IMR-90 (cell line): ENCODE results near the gene LGALS9. TPM values are rescaled to one million over a fixed set of nuclear protein-coding genes. Genes with fewer than 3 reads are reported as not detected.

Experiments used
- ATAC-seq: fragments of 200-7000 bp; cut with Tn5 transposase; 2 replicates; pipeline ENCODE4 v1.9.1; 2020; ENCODE audit warnings: low read depth, mild to moderate bottlenecking, moderate library complexity
- BruUV-seq: library from RNA; stranded (reverse); fragments of 400-500 nt; replicated peaks from 2 replicates; lab custom pipeline; 2021; lab: Mats Ljungman, UMichigan
- CTCF ChIA-PET: fragments of 300-600 bp; formaldehyde crosslinking; extraction: SDS; loops from one replicate; lab custom pipeline; 2021; ENCODE audit warnings: antibody characterized with exemption; lab: Yijun Ruan, JAX
- POLR2A ChIA-PET: fragments of 300-600 bp; sonication (Branson Sonifier 250); formaldehyde crosslinking; loops from one replicate; lab custom pipeline; 2022; ENCODE audit warnings: antibody characterized with exemption; ENCODE audit not compliant: unreplicated experiment; lab: Charles Lee
- DNase-seq: peaks from one replicate; pipeline ENCODE4 v3.0.0; 2013
- H2AFZ ChIP-seq: replicated peaks from 2 replicates; pipeline ENCODE3; 2013; ENCODE audit warnings: low read length, mild to moderate bottlenecking; ENCODE audit not compliant: poor library complexity
- H2AK5ac ChIP-seq: 2 replicates; pipeline ENCODE4 v1.6.1; 2013; ENCODE audit warnings: low read depth, low read length, inconsistent platforms
- H2AK9ac ChIP-seq: replicated peaks from 2 replicates; pipeline ENCODE3; 2013; ENCODE audit warnings: mild to moderate bottlenecking, low read depth, low read length, moderate library complexity; ENCODE audit not compliant: poor library complexity
- H2BK120ac ChIP-seq: 2 replicates; pipeline ENCODE4 v1.6.1; 2013; ENCODE audit warnings: low read depth, low read length, inconsistent platforms
- H2BK15ac ChIP-seq: 3 replicates; pipeline ENCODE4 v1.6.1; 2013; ENCODE audit warnings: low read depth, low read length, inconsistent platforms
- H2BK20ac ChIP-seq: 2 replicates; pipeline ENCODE4 v1.6.1; 2013; ENCODE audit warnings: low read depth, mild to moderate bottlenecking, inconsistent platforms, low read length, moderate library complexity
- H2BK5ac ChIP-seq: 2 replicates; pipeline ENCODE4 v1.6.1; 2013; ENCODE audit warnings: mild to moderate bottlenecking, low read depth, low read length, inconsistent platforms; ENCODE audit not compliant: poor library complexity, severe bottlenecking
- H3K14ac ChIP-seq: replicated peaks from 2 replicates; pipeline ENCODE4 v1.6.1; 2013; ENCODE audit warnings: low read depth, low read length, inconsistent platforms
- H3K18ac ChIP-seq: 2 replicates; pipeline ENCODE4 v1.6.1; 2013; ENCODE audit warnings: low read depth, low read length, control low read depth
- H3K23ac ChIP-seq: 2 replicates; pipeline ENCODE4 v1.6.1; 2013; ENCODE audit warnings: low read depth, low read length, inconsistent platforms
- H3K27ac ChIP-seq: 2 replicates; pipeline ENCODE4 v1.5.1; 2013; ENCODE audit warnings: mild to moderate bottlenecking, control low read depth, low read length; ENCODE audit not compliant: insufficient read depth
- H3K27me3 ChIP-seq: 2 replicates; pipeline ENCODE4 v1.6.1; 2013; ENCODE audit warnings: low read length; ENCODE audit not compliant: control insufficient read depth, insufficient read depth
- H3K36me3 ChIP-seq: 2 replicates; pipeline ENCODE4 v1.6.1; 2013; ENCODE audit warnings: low read length, mixed read lengths; ENCODE audit not compliant: control insufficient read depth, insufficient read depth
- H3K4ac ChIP-seq: 2 replicates; pipeline ENCODE4 v1.6.1; 2013; ENCODE audit warnings: low read depth, low read length, inconsistent platforms
- H3K4me1 ChIP-seq: 2 replicates; pipeline ENCODE4 v1.6.1; 2013; ENCODE audit warnings: low read length, mixed read lengths; ENCODE audit not compliant: control insufficient read depth, insufficient read depth
- H3K4me2 ChIP-seq: 2 replicates; pipeline ENCODE4 v1.6.1; 2013; ENCODE audit warnings: low read depth, mild to moderate bottlenecking, control low read depth, low read length, moderate library complexity
- H3K4me3 ChIP-seq: 2 replicates; pipeline ENCODE4 v1.5.1; 2013; ENCODE audit warnings: low read depth, mild to moderate bottlenecking, control low read depth, low read length, moderate library complexity; ENCODE audit not compliant: insufficient read depth
- H3K56ac ChIP-seq: 2 replicates; pipeline ENCODE4 v1.6.1; 2013; ENCODE audit warnings: low read length, inconsistent platforms; ENCODE audit not compliant: insufficient read depth; ENCODE audit errors: extremely low read depth
- H3K79me1 ChIP-seq, 2 experiments: 2 replicates each; pipeline ENCODE4 v1.6.1; 2013; ENCODE audit warnings: low read length in 2 of 2, inconsistent platforms in 1 of 2, low read depth in 1 of 2
- H3K9ac ChIP-seq: 2 replicates; pipeline ENCODE4 v1.6.1; 2013; ENCODE audit warnings: low read depth, low read length, control low read depth
- H3K9me1 ChIP-seq: 2 replicates; pipeline ENCODE4 v1.6.1; 2013; ENCODE audit warnings: low read length, inconsistent platforms; ENCODE audit not compliant: insufficient read depth
- H3K9me3 ChIP-seq: 2 replicates; pipeline ENCODE4 v1.6.1; 2013; ENCODE audit warnings: low read length; ENCODE audit not compliant: control insufficient read depth, insufficient read depth
- H4K20me1 ChIP-seq: 2 replicates; pipeline ENCODE4 v1.6.1; 2013; ENCODE audit warnings: low read length, inconsistent platforms; ENCODE audit not compliant: insufficient read depth
- H4K5ac ChIP-seq: 2 replicates; pipeline ENCODE4 v1.6.1; 2013; ENCODE audit warnings: mild to moderate bottlenecking, low read depth, low read length, control low read depth
- H4K8ac ChIP-seq, 2 experiments: 2 replicates each; pipeline ENCODE4 v1.6.1; 2013; ENCODE audit warnings: low read depth in 2 of 2, low read length in 2 of 2, control low read depth in 1 of 2, inconsistent platforms in 1 of 2
- H4K91ac ChIP-seq: 2 replicates; pipeline ENCODE4 v1.6.1; 2013; ENCODE audit warnings: low read depth, low read length, inconsistent platforms; ENCODE audit not compliant: insufficient read depth
- WGBS, 2 experiments: methylation state at CpG; one replicate each; pipeline versions ENCODE4 v1.1.5 to v1.1.7; 2013; ENCODE audit warnings: missing lambda C conversion rate in 2 of 2; ENCODE audit not compliant: insufficient read length in 1 of 2; ENCODE audit errors: extremely low coverage in 2 of 2; 5-methylcytosine and 5-hydroxymethylcytosine counted together
- dilution Hi-C: fragments of 300-500 bp; cut with HindIII; formaldehyde crosslinking; loops from one replicate; pipeline ENCODE4 v1.14.3; 2018; ENCODE audit warnings: low sequenced_read_pairs; ENCODE audit not compliant: unreplicated experiment
- in situ Hi-C: fragments of 300-500 bp; cut with MboI; formaldehyde crosslinking; loops from 3 replicates; pipeline ENCODE4 v1.14.3; 2019; ENCODE audit warnings: low sequenced_read_pairs, inconsistent platforms, mixed read lengths
- intact Hi-C: fragments of 100-400 bp; cut with micrococcal nuclease; formaldehyde crosslinking; loops from 2 replicates; pipeline ENCODE4 v1.10.0; 2022
- polyA plus RNA-seq, 3 experiments: library from polyadenylated mRNA; depleted of rRNA; stranded (reverse); fragments of >200 nt; gene quantifications; 2 replicates each; pipeline ENCODE4 v1.2.3, GENCODE V29; 2012; ENCODE audit warnings: low replicate concordance in 1 of 3
- total RNA-seq: library from RNA; depleted of rRNA; stranded (reverse); fragments of >200 nt; gene quantifications from 2 replicates; pipeline ENCODE4 v1.2.3, GENCODE V29; 2012
- TF ChIP-seq, protein P1 (sequence below): conservative IDR thresholded peaks from 2 replicates; pipeline ENCODE4 v1.5.1; 2012; ENCODE audit warnings: mild to moderate bottlenecking, low read depth, low read length, improper control_type of control experiment

The LGALS9 gene
- total and polyA plus RNA-seq, 2 of the 4 experiments (the other 2 are of a cell fraction): 0.54 to 2.5 TPM

- H3K27me3 ChIP-seq: no peaks in the 10 kb centered on the region
- no peak overlapping the region for H4K8ac ChIP-seq
- no peak for DNase-seq
- no peak overlapping the region for H2BK5ac ChIP-seq
- in situ Hi-C loops: loop anchor here (10.0 kb wide), 1 partner anchor 349 kb away; no protein-coding TSS in a partner anchor
- H3K4ac ChIP-seq: no peak overlapping the region
- no peak overlapping the region for H2AK9ac ChIP-seq
- intact Hi-C loops: no loop called here
- no peak overlapping the region for H2AFZ ChIP-seq
- no peak for ATAC-seq
- no peak overlapping the region for H4K5ac ChIP-seq
- no TSS peak for BruUV-seq
- ChIA-PET POLR2A (no interaction called here), CTCF (no interaction called here)
- H4K20me1 ChIP-seq: no peaks in the 10 kb centered on the region
- H2BK120ac ChIP-seq: no peak overlapping the region
- no peak overlapping the region for H3K4me3 ChIP-seq
- no peak overlapping the region for H2BK20ac ChIP-seq
- H2BK15ac ChIP-seq: no peak overlapping the region
- no peak overlapping the region for H3K4me2 ChIP-seq
- no peak overlapping the region; the same call in 1 of the 2 replicates for H4K91ac ChIP-seq
- peaks cover 9 to 19% of the 10 kb centered on the region in 2 experiments; a peak in 3 of 4 replicates for H3K79me1 ChIP-seq
- H3K23ac ChIP-seq: no peak overlapping the region
- 100% methylated on average over 2 of the region's 3 CpGs; no CpG with 5 or more reads in 1 of the 2 experiments for WGBS, 2 experiments
- H3K36me3 ChIP-seq: peaks cover 91% of the 10 kb centered on the region
- no peaks in the 10 kb centered on the region for H3K9me3 ChIP-seq
- no peak overlapping the region for H2AK5ac ChIP-seq
- dilution Hi-C loops: no loop called here
- no peak overlapping the region for H3K14ac ChIP-seq
- H3K9me1 ChIP-seq: peaks cover 7% of the 10 kb centered on the region
- H3K56ac ChIP-seq: no peak overlapping the region
- no peak overlapping the region for H3K18ac ChIP-seq
- H3K27ac ChIP-seq: no peak overlapping the region
- H3K9ac ChIP-seq: no peak overlapping the region
- no peaks in the 10 kb centered on the region; the same call in 1 of the 2 replicates for H3K4me1 ChIP-seq
- TF ChIP-seq, protein P1, sequence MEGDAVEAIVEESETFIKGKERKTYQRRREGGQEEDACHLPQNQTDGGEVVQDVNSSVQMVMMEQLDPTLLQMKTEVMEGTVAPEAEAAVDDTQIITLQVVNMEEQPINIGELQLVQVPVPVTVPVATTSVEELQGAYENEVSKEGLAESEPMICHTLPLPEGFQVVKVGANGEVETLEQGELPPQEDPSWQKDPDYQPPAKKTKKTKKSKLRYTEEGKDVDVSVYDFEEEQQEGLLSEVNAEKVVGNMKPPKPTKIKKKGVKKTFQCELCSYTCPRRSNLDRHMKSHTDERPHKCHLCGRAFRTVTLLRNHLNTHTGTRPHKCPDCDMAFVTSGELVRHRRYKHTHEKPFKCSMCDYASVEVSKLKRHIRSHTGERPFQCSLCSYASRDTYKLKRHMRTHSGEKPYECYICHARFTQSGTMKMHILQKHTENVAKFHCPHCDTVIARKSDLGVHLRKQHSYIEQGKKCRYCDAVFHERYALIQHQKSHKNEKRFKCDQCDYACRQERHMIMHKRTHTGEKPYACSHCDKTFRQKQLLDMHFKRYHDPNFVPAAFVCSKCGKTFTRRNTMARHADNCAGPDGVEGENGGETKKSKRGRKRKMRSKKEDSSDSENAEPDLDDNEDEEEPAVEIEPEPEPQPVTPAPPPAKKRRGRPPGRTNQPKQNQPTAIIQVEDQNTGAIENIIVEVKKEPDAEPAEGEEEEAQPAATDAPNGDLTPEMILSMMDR: no peak
These were observed 37.1 kb upstream of the LGALS9 start for GRCh38 chr17:27593857-27594255.
